ENCODE data around the gene NUFIP1.
"Not testable (repeated sequence)": the region's sequence is repeated elsewhere in the genome, so short reads cannot be mapped to it uniquely, and the experiment has no call there.

Gene NUFIP1

DNA sequence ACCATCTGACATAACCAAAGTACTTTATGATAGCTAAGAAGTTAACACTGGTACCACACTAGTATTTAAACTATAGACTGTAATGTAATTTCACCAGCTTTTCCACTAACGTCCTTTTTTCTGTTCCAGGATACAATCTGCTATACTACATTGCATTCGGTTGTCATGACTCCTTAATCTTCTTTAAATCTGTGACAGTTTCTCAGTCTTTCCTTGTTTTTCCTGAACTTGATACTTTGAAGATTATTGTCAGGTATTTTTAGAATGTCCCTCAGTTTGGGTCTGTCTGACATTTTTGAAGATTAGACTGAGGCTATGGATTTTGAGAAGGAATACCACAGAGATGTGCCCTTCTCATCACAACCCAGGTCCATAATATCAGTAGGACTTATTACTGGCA is 36.6 kb downstream of the NUFIP1 start:
- DNase-seq (ENCODE audit: low read depth): no peak
- H3K4me3 ChIP-seq (ENCODE audit: control insufficient read depth, low read depth, low read length): no peak overlapping the region
- TF ChIP-seq, protein P1, sequence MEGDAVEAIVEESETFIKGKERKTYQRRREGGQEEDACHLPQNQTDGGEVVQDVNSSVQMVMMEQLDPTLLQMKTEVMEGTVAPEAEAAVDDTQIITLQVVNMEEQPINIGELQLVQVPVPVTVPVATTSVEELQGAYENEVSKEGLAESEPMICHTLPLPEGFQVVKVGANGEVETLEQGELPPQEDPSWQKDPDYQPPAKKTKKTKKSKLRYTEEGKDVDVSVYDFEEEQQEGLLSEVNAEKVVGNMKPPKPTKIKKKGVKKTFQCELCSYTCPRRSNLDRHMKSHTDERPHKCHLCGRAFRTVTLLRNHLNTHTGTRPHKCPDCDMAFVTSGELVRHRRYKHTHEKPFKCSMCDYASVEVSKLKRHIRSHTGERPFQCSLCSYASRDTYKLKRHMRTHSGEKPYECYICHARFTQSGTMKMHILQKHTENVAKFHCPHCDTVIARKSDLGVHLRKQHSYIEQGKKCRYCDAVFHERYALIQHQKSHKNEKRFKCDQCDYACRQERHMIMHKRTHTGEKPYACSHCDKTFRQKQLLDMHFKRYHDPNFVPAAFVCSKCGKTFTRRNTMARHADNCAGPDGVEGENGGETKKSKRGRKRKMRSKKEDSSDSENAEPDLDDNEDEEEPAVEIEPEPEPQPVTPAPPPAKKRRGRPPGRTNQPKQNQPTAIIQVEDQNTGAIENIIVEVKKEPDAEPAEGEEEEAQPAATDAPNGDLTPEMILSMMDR (conservative IDR thresholded peaks at IDR 0.05; ENCODE audit: control insufficient read depth, insufficient read depth, low read depth, low read length): no peak

DNA sequence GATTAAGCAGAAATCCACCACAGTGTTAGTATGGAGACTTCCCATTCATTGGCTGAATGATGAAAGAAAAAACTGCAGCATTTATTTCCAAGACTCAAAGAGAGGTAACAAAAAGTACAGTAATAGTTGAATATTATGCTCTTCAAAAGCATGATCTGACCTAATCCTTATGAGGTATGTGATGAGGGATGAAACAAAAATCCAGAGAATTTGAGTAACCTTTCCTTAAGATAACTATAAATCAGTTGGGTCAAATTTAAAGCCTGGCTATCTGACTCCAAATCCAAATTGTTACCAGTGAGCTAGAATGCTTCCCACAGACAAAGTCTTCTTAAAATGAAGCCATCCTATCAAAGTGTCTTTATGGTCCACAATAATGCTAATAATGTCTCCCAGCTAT is 38.1 kb downstream of the NUFIP1 start:
- no peak overlapping the region for H3K4me3 ChIP-seq (ENCODE audit: control insufficient read depth, low read depth, low read length)
- DNase-seq (ENCODE audit: low read depth): no peak
- TF ChIP-seq, protein P1 (conservative IDR thresholded peaks at IDR 0.05; ENCODE audit: control insufficient read depth, insufficient read depth, low read depth, low read length): no peak

DNA sequence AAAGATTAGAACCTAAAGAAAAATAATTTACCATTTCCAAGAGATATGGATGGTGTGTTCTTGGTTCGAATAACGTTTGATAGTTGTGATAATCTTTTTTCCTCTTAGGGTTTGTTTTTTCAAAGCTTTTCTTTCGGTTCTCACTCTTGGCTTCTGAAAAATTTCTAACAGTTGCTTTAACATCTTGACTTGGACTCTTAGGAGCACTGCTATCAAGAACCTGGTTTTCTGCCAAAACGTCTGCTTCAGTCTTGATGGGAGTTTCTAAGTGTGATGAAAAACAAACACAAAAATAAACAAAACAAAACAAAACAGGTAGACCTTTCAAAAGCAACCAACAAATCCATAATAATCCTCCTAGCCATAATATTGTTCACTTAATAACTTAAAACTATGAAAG is 45.9 kb downstream of the NUFIP1 start:
- H3K4me3 ChIP-seq (ENCODE audit: control insufficient read depth, low read depth, low read length); DNase-seq (ENCODE audit: low read depth): not testable (repeated sequence)

GRCh38 chr13:44938854-44939253 is 50.4 kb downstream of the NUFIP1 start:
- no peak overlapping the region for H3K4me3 ChIP-seq (ENCODE audit: control insufficient read depth, low read depth, low read length)
- no peak for DNase-seq (ENCODE audit: low read depth)
- TF ChIP-seq, protein P1 (conservative IDR thresholded peaks at IDR 0.05; ENCODE audit: control insufficient read depth, insufficient read depth, low read depth, low read length): no peak

- DNase-seq (ENCODE audit: low read depth): no peak
- TF ChIP-seq, protein P1 (conservative IDR thresholded peaks at IDR 0.05; ENCODE audit: control insufficient read depth, insufficient read depth, low read depth, low read length): no peak
- no peak overlapping the region for H3K4me3 ChIP-seq (ENCODE audit: control insufficient read depth, low read depth, low read length)
Measured at GRCh38 chr13:44936246-44936645, 53.0 kb downstream of the NUFIP1 start.

DNA sequence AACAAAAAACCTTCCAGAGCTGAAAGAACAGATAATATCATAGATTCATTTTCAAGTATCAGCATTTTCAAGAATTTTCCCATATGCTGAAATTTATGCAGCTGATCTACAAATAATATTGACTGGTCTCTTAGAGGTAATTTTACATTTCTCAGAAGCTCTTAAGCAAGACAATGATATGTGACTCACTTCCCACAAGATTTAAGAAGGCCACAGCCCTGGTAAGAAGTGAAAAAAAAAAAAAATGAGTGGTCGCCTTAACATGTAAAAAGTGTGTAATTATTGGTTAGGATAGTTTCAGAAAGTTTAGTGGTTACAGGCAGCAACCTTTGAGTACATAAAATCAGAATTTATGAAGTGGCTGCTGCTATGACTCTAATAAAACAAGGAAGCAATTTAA is 54.5 kb downstream of the NUFIP1 start:
- peak; percentile 80 for DNase-seq (ENCODE audit: low read depth)
- H3K4me3 ChIP-seq (ENCODE audit: control insufficient read depth, low read depth, low read length): no peak overlapping the region
- TF ChIP-seq, protein P1 (conservative IDR thresholded peaks at IDR 0.05; ENCODE audit: control insufficient read depth, insufficient read depth, low read depth, low read length): no peak

DNA sequence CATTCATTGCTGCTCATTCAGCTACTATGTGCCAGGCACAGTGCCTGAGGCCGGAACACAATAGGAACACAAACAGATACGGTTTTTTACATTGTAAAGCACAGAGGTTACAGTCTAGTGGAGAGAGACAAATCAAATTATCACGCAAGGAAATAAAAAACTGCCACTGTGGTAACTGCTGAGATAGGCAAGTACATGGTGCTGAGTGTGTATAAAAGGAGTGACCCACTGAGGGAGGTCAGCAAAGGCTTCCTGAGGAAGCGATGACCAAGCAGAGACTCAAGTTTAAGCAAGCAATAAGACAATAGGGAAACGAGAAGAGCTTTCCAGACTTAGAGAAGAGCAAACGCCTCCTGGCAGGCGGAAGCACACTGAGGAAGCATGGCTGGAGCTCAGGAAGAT is 56.4 kb downstream of the NUFIP1 start:
- TF ChIP-seq, protein P1 (conservative IDR thresholded peaks at IDR 0.05; ENCODE audit: control insufficient read depth, insufficient read depth, low read depth, low read length): no peak
- no peak overlapping the region for H3K4me3 ChIP-seq (ENCODE audit: control insufficient read depth, low read depth, low read length)
- DNase-seq (ENCODE audit: low read depth): peak; percentile 75
